K562 (cell line): Measurements from ENCODE around the gene SGMS1. TPM values are rescaled to one million over a fixed set of nuclear protein-coding genes. Genes with fewer than 3 reads are reported as not detected.

Source experiments
- ATAC-seq: fragments of 200-7000 bp; cut with Tn5 transposase; 3 replicates; pipeline ENCODE4 v1.9.1; 2020; ENCODE audit warnings: moderate library complexity
- BruUV-seq: library from RNA; stranded (reverse); fragments of 400-500 nt; replicated peaks from 2 replicates; lab custom pipeline; 2021; lab: Mats Ljungman, UMichigan
- CTCF ChIA-PET: fragments of 300-600 bp; formaldehyde crosslinking; extraction: SDS; loops from one replicate; lab custom pipeline; 2021; ENCODE audit warnings: low intra/inter-chr PET ratio; lab: Yijun Ruan, JAX
- POLR2A ChIA-PET: fragments of 300-600, 350-650 bp; sonication (Branson Sonifier 250); formaldehyde crosslinking; extraction: SDS; loops from one replicate; lab custom pipeline; 2021; ENCODE audit warnings: antibody characterized with exemption, inconsistent platforms; lab: Yijun Ruan, JAX
- DNase-seq, 4 experiments: peaks; one replicate each; pipeline versions ENCODE4 v3.0.0 to v3.0.0-alpha.2; 2011 to 2018; ENCODE audit warnings: low spot score in 3 of 4, mixed read lengths in 3 of 4; ENCODE audit errors: extremely low read depth in 1 of 4
- FAIRE-seq: peaks from 2 replicates; lab custom pipeline; 2011; peaks lifted over from hg19 to GRCh38; lab: Jason Lieb, UNC
- H2AFZ ChIP-seq: 2 replicates; pipeline ENCODE4 v1.6.0; 2011; ENCODE audit warnings: low read depth, low read length, control low read depth, inconsistent platforms
- H3K27ac ChIP-seq: fragments of 200-600 bp; 3 replicates; pipeline ENCODE4 v1.8.0; 2011; ENCODE audit warnings: low read depth, mild to moderate bottlenecking, control low read depth, inconsistent platforms, low read length, moderate library complexity, mixed read lengths; ENCODE audit errors: extremely low read depth
- H3K27me3 ChIP-seq, 2 experiments: fragments of 300-600 bp in 1 of 2; 2 replicates in 1 of 2; 3 replicates in 1 of 2; pipeline versions ENCODE4 v1.6.0 to v1.8.0; 2011; ENCODE audit warnings: inconsistent platforms in 2 of 2, low read length in 2 of 2, mild to moderate bottlenecking in 1 of 2, mixed read lengths in 1 of 2, moderate library complexity in 1 of 2; ENCODE audit not compliant: control insufficient read depth in 2 of 2, insufficient read depth in 2 of 2
- H3K36me3 ChIP-seq: fragments of 300-600 bp; 3 replicates; pipeline ENCODE4 v1.8.0; 2011; ENCODE audit warnings: mild to moderate bottlenecking, low read length, inconsistent platforms; ENCODE audit not compliant: control insufficient read depth, insufficient read depth
- H3K4me1 ChIP-seq, 2 experiments: fragments of 200-600 bp in 1 of 2; replicated peaks in 1 of 2; 2 replicates in 1 of 2; 3 replicates in 1 of 2; pipeline versions ENCODE4 v1.5.1 to v1.8.0; 2011; ENCODE audit warnings: inconsistent platforms in 2 of 2, low read length in 2 of 2, mild to moderate bottlenecking in 1 of 2, mixed read lengths in 1 of 2, moderate library complexity in 1 of 2; ENCODE audit not compliant: control insufficient read depth in 2 of 2, insufficient read depth in 2 of 2
- H3K4me2 ChIP-seq: 2 replicates; pipeline ENCODE4 v1.6.1; 2011; ENCODE audit warnings: low read length, control low read depth, inconsistent platforms, mixed read lengths; ENCODE audit not compliant: insufficient read depth
- H3K4me3 ChIP-seq: fragments of 200-600 bp; sonication (generic), shearing (Covaris generic); 2 replicates; pipeline ENCODE4 v1.5.1; 2016; ENCODE audit warnings: control low read depth, inconsistent platforms
- H3K79me2 ChIP-seq: fragments of 200-600 bp; 3 replicates; pipeline ENCODE4 v1.8.0; 2011; ENCODE audit warnings: low read length, inconsistent platforms; ENCODE audit not compliant: control insufficient read depth, insufficient read depth
- H3K9ac ChIP-seq, 2 experiments: 2 replicates each; pipeline versions ENCODE4 v1.6.0 to v1.6.1; 2011; ENCODE audit warnings: low read depth in 2 of 2, low read length in 2 of 2, control low read depth in 1 of 2, inconsistent platforms in 1 of 2, mild to moderate bottlenecking in 1 of 2, mixed read lengths in 1 of 2; ENCODE audit not compliant: insufficient read depth in 1 of 2
- H3K9me1 ChIP-seq: one replicate; pipeline ENCODE4 v1.6.0; 2011; ENCODE audit warnings: inconsistent platforms, mild to moderate bottlenecking, low read length, moderate library complexity; ENCODE audit not compliant: control insufficient read depth, insufficient read depth
- H3K9me3 ChIP-seq: replicated peaks from 2 replicates; pipeline ENCODE4 v1.5.1; 2011; ENCODE audit warnings: low read depth, low read length, inconsistent platforms; ENCODE audit not compliant: control insufficient read depth, insufficient read depth
- H4K20me1 ChIP-seq: replicated peaks from 2 replicates; pipeline ENCODE4 v1.6.1; 2011; ENCODE audit warnings: low read length, inconsistent platforms, mixed read lengths; ENCODE audit not compliant: control insufficient read depth, insufficient read depth
- DNMT1 ChIP-seq: fragments of 450-650 bp; IDR thresholded peaks from 2 replicates; pipeline ENCODE4 v1.6.1; 2016; ENCODE audit warnings: antibody characterized with exemption, mild to moderate bottlenecking
- GABPB2 ChIP-seq: fragments of 250-450 bp; sonication (Bioruptor Pico); conservative IDR thresholded peaks from 2 replicates; pipeline ENCODE4 v1.5.1; 2021; ENCODE audit warnings: mild to moderate bottlenecking
- KLF16 ChIP-seq: IDR thresholded peaks from 2 replicates; pipeline ENCODE4 v1.6.1; 2016; ENCODE audit warnings: antibody characterized with exemption
- SNAPC5 ChIP-seq: fragments of 250-450 bp; sonication (Bioruptor Pico); IDR thresholded peaks from 2 replicates; pipeline ENCODE4 v1.8.0; 2021; ENCODE audit warnings: moderate library complexity, mild to moderate bottlenecking, inconsistent platforms
- WGBS: fragments of 100-300 bp; shearing (Covaris generic); methylation state at CpG from one replicate; pipeline ENCODE4 v1.1.6; 2016; ENCODE audit warnings: low coverage, mixed read lengths; ENCODE audit not compliant: insufficient coverage; ENCODE audit errors: missing lambda C conversion rate; 5-methylcytosine and 5-hydroxymethylcytosine counted together
- in situ Hi-C: fragments of 300-500 bp; cut with MboI; formaldehyde crosslinking; loops from 4 replicates; pipeline ENCODE4 v1.15.0; 2018; ENCODE audit warnings: inconsistent platforms, mixed read lengths
- intact Hi-C: fragments of 100-400 bp; cut with micrococcal nuclease; formaldehyde crosslinking; loops from 2 replicates; pipeline ENCODE4 v1.14.2; 2022
- polyA plus RNA-seq, 8 experiments: library from polyadenylated mRNA; depleted of rRNA in 4 of 8; stranded (reverse) in 5 of 8; unstranded in 3 of 8; fragments of >200 nt; fragmentation: Nextera tagmentation in 2 of 8; fragmentation: Illumina TruSeq in 1 of 8; extraction: Ambion mirVana in 2 of 8; extraction: Trizol in 1 of 8; gene quantifications; 2 replicates each; pipeline versions ENCODE4 v1.2.1 to v1.2.3, GENCODE V29; 2011 to 2014; ENCODE audit warnings: inconsistent platforms in 1 of 8, missing spikeins in 1 of 8
- total RNA-seq, 7 experiments: library from RNA; depleted of rRNA in 6 of 7; stranded (reverse); fragments of >200 nt in 6 of 7; fragmentation: Illumina TruSeq in 2 of 7; extraction: Trizol in 2 of 7; gene quantifications; 2 replicates each; pipeline versions ENCODE4 v1.2.1 to v1.2.3, GENCODE V29; 2011 to 2021; ENCODE audit warnings: low replicate concordance in 1 of 7

Gene SGMS1
- total and polyA plus RNA-seq, 9 of the 15 experiments (the other 6 are each of a cell fraction or from before 2014, with no cell fraction given): 22.6 to 232 (median 82.2) TPM

- TF ChIP-seq SNAPC5 (CRISPR knock-in tag) (no peak), DNMT1 (no peak), KLF16 (no peak)
Observed at GRCh38 chr10:50515420-50515819, 108.3 kb downstream of the SGMS1 start (continued).

- Histone ChIP-seq H3K9me3 (no peaks in the 10 kb centered on the region), H3K36me3 (peaks cover 7% of the 10 kb centered on the region; the same call in 2 of the 3 replicates), H4K20me1 (peaks cover 18% of the 10 kb centered on the region; the same call in 1 of the 2 replicates), H3K4me2 (no peak overlapping the region), H3K79me2 (peaks cover 15% of the 10 kb centered on the region), H3K27ac (no peak overlapping the region), H3K27me3 (no peaks in the 10 kb centered on the region), H3K9me1 (peaks cover 2% of the 10 kb centered on the region), H2AFZ (no peak overlapping the region), H3K9ac (no peak overlapping the region), H3K4me3 (no peak overlapping the region), H3K4me1 (peaks cover 8 to 19% of the 10 kb centered on the region in 2 experiments; a peak in 3 of 5 replicates)
- BruUV-seq: no TSS peak
- in situ Hi-C loops: no loop called here
- 51% methylated on average over 2 of the region's 2 CpGs for WGBS
- peak; percentile 29; the same call in 2 of the 3 replicates for ATAC-seq
- no peak for DNase-seq
- CTCF ChIA-PET: no interaction called here
- TF ChIP-seq GABPB2 (CRISPR knock-in tag): no peak
- POLR2A ChIA-PET: interaction anchor here (1.1 kb wide), 1 partner anchor 63 kb away, joined by 3 read pairs; no protein-coding TSS in a partner anchor
- FAIRE-seq: no peak
- intact Hi-C loops: no loop called here
Observed at GRCh38 chr10:50514995-50515394, 108.8 kb downstream of the SGMS1 start.
